ENCODE data around the gene LARP7.

Gene LARP7

GRCh38 chr4:112706840-112707207, 69.9 kb downstream of the LARP7 start:
- H3K4me3 ChIP-seq (ENCODE audit: low read depth, low read length), result no peak overlapping the region

More at GRCh38 chr4:112706840-112707207, 69.9 kb downstream of the LARP7 start:
- TF ChIP-seq CTCF (IDR thresholded peaks at IDR 0.05; ENCODE audit: low read depth, low read length), result no peak

Measured in WI38 (cell line).